Activated T-cell treated with anti-CD3 and anti-CD28 coated beads, Interleukin-2, amount 50 U/mL, for 24 hours (primary cell): ENCODE data around the gene PCDH8.

ENCODE experiments used
- DNase-seq: peaks from one replicate; pipeline ENCODE4 v3.0.0-alpha.2; 2020
- H3K27ac Mint-ChIP-seq: 2 replicates; pipeline ENCODE4 v1.8.0; 2020; ENCODE audit warnings: mild to moderate bottlenecking, mixed read lengths
- H3K27me3 Mint-ChIP-seq: 2 replicates; pipeline ENCODE4 v1.8.0; 2020; ENCODE audit warnings: mixed read lengths
- H3K36me3 Mint-ChIP-seq: 2 replicates; pipeline ENCODE4 v1.8.0; 2020; ENCODE audit warnings: low read depth, mixed read lengths
- H3K4me1 Mint-ChIP-seq: 2 replicates; pipeline ENCODE4 v1.8.0; 2020; ENCODE audit warnings: low read depth, mixed read lengths
- H3K4me3 Mint-ChIP-seq: 2 replicates; pipeline ENCODE4 v1.8.0; 2020; ENCODE audit warnings: mild to moderate bottlenecking, moderate library complexity, mixed read lengths
- H3K9me3 Mint-ChIP-seq: 2 replicates; pipeline ENCODE4 v1.8.0; 2020; ENCODE audit warnings: mixed read lengths

PCDH8 gene

DNA sequence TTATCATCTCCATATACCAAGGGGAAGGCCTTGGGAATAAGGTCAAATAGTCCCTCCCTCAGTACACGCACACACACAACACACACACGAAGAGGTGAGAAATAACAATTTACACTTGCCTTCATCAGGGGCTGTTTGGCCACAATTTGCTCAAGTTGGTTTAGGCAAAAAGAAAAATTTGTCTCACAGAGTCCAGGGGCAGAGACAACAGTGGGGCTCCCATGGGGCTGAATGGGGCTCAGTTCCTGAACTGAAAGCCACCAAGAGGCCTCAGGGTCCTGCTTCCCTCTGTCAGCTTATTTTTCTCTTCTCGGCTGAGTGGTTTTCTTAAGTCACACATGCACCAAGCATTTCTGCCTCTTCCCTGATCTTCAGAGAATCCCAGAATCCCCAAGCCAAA, 35.5 kb downstream of the PCDH8 start:
- Mint-ChIP-seq H3K36me3 (no peaks in the 10 kb centered on the region), H3K4me1 (peaks cover 3% of the 10 kb centered on the region), H3K27ac (no peak overlapping the region), H3K27me3 (peaks cover 12% of the 10 kb centered on the region), H3K9me3 (peaks cover 2% of the 10 kb centered on the region), H3K4me3 (no peak overlapping the region)
- DNase-seq: no peak

- H3K4me1 Mint-ChIP-seq: peaks cover 3% of the 10 kb centered on the region
- no peaks in the 10 kb centered on the region for H3K36me3 Mint-ChIP-seq
- H3K27ac Mint-ChIP-seq: no peak overlapping the region
- H3K27me3 Mint-ChIP-seq: peaks cover 14% of the 10 kb centered on the region
- H3K9me3 Mint-ChIP-seq: no peaks in the 10 kb centered on the region
- H3K4me3 Mint-ChIP-seq: no peak overlapping the region
- DNase-seq: no peak
Observed at GRCh38 chr13:52811841-52812240, 36.6 kb downstream of the PCDH8 start.

GRCh38 chr13:52810526-52810925, 37.9 kb downstream of the PCDH8 start:
- DNase-seq: no peak
- H3K4me3 Mint-ChIP-seq: no peak overlapping the region
- H3K4me1 Mint-ChIP-seq: peaks cover 3% of the 10 kb centered on the region
- no peaks in the 10 kb centered on the region for H3K36me3 Mint-ChIP-seq
- H3K27ac Mint-ChIP-seq: no peak overlapping the region
- peaks cover 26% of the 10 kb centered on the region for H3K27me3 Mint-ChIP-seq
- no peaks in the 10 kb centered on the region for H3K9me3 Mint-ChIP-seq

DNA sequence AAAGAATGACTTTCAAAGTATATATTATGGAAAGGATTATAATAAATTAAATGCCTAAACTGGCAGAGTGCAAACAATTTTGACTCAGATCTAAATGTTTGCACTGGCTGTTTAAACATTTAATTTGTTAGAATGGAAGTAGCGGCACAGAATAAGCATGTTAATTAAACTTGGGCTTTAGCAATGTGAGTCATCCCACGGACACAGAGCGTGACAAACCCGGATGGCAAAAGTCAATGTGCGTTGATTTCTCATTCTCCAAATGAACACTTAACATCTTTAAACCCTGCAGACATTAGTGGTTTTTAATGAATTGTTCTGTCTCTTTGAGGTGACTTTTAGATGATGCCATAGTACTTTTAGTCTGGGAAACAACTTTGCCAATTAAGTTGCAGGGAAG, 38.4 kb downstream of the PCDH8 start:
- DNase-seq: no peak
- no peak overlapping the region for H3K4me3 Mint-ChIP-seq
- no peaks in the 10 kb centered on the region for H3K9me3 Mint-ChIP-seq
- H3K27me3 Mint-ChIP-seq: peaks cover 26% of the 10 kb centered on the region
- H3K36me3 Mint-ChIP-seq: no peaks in the 10 kb centered on the region
- H3K4me1 Mint-ChIP-seq: peaks cover 3% of the 10 kb centered on the region
- H3K27ac Mint-ChIP-seq: no peak overlapping the region

DNA sequence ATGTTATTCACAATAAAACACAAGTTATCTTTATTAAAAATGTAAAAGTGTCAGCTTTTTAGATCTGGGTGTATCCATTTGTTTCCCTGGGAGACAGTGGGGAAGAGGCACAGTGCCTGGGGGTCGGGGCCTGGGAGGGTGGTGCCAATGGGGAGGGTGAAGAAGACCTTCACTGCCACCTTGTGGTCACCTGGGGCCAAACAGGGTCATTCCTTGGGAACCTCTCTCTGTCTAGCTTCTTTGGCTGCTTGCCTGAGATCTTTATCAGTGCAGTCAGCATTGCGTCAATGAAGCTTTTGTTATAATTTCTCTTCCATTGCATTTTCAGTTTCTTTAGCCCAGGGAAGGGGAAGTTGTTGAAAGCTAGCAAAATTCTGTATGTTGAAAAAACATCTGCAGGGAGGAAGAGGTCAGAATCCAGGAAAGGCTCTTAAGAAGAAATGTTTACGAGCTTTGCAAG, 39.1 kb downstream of the PCDH8 start:
- Mint-ChIP-seq H3K4me3 (no peak overlapping the region), H3K9me3 (no peaks in the 10 kb centered on the region), H3K27ac (no peak overlapping the region), H3K4me1 (peaks cover 3% of the 10 kb centered on the region), H3K36me3 (no peaks in the 10 kb centered on the region), H3K27me3 (peaks cover 28% of the 10 kb centered on the region)
- peak; percentile 43 for DNase-seq

- Mint-ChIP-seq H3K36me3 (no peaks in the 10 kb centered on the region), H3K9me3 (no peaks in the 10 kb centered on the region), H3K27me3 (peaks cover 24% of the 10 kb centered on the region), H3K4me1 (peaks cover 3% of the 10 kb centered on the region), H3K27ac (no peak overlapping the region), H3K4me3 (no peak overlapping the region)
- DNase-seq: no peak
Observed at GRCh38 chr13:52808842-52809219, 39.6 kb downstream of the PCDH8 start.

DNA sequence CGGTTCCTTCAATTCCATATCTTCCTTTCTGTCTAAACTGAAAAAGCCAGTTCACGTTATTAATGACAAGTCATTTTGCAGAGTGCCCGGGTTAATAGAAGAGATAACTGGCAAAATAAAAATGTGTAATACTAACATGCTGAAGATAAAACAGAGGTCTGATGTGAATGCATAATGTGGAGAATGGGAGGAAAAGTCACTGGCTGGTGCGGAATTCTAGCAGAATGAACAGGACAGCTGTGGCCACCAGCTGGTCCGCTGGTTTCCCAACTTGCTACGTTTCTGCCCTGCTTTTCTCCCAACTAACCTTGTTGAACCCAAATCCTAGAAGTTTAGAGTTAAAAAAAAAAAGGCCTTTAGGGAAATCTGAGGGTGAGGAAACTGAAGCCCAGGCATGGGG, 42.4 kb downstream of the PCDH8 start:
- Mint-ChIP-seq H3K4me3 (no peak overlapping the region), H3K9me3 (no peaks in the 10 kb centered on the region), H3K36me3 (no peaks in the 10 kb centered on the region), H3K4me1 (peaks cover 3% of the 10 kb centered on the region), H3K27me3 (peaks cover 28% of the 10 kb centered on the region), H3K27ac (no peak overlapping the region)
- no peak for DNase-seq

- no peaks in the 10 kb centered on the region for H3K36me3 Mint-ChIP-seq
- DNase-seq: no peak
- no peaks in the 10 kb centered on the region for H3K4me1 Mint-ChIP-seq
- H3K9me3 Mint-ChIP-seq: no peaks in the 10 kb centered on the region
- H3K27ac Mint-ChIP-seq: no peak overlapping the region
- no peak overlapping the region for H3K4me3 Mint-ChIP-seq
- H3K27me3 Mint-ChIP-seq: peaks cover 28% of the 10 kb centered on the region
Observed at GRCh38 chr13:52804202-52804641, 44.2 kb downstream of the PCDH8 start.

DNA sequence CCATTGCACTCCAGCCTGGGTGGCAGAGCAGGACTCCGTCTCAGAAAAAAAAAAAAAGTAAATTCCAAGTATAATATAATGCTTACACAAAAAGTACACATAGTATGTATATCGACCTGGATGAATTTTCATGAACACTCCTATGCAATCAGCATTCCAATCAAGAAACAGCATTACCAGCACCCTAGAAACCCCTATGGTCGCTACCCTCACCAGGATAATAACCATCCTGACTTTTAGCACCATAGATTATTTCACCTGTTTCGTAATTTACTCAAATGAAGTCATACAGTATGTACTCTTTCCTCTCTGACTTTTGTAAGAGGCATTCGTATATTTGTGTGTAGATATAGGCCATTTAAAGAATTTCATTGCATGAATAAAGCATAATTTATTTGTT, 47.6 kb downstream of the PCDH8 start:
- Mint-ChIP-seq H3K27ac (no peak overlapping the region), H3K4me3 (no peak overlapping the region), H3K36me3 (no peaks in the 10 kb centered on the region), H3K4me1 (no peaks in the 10 kb centered on the region), H3K9me3 (no peaks in the 10 kb centered on the region), H3K27me3 (peaks cover 16% of the 10 kb centered on the region)
- no peak for DNase-seq

- Mint-ChIP-seq H3K9me3 (no peaks in the 10 kb centered on the region), H3K4me1 (no peaks in the 10 kb centered on the region), H3K36me3 (no peaks in the 10 kb centered on the region), H3K27ac (no peak overlapping the region), H3K27me3 (peaks cover 10% of the 10 kb centered on the region), H3K4me3 (no peak overlapping the region)
- no peak for DNase-seq
Observed at GRCh38 chr13:52798770-52799430, 49.5 kb downstream of the PCDH8 start.

GRCh38 chr13:52797176-52797575, 51.3 kb downstream of the PCDH8 start:
- no peaks in the 10 kb centered on the region for H3K36me3 Mint-ChIP-seq
- no peak overlapping the region for H3K4me3 Mint-ChIP-seq
- no peak overlapping the region for H3K27ac Mint-ChIP-seq
- no peaks in the 10 kb centered on the region for H3K4me1 Mint-ChIP-seq
- no peaks in the 10 kb centered on the region for H3K27me3 Mint-ChIP-seq
- DNase-seq: no peak
- H3K9me3 Mint-ChIP-seq: no peaks in the 10 kb centered on the region

GRCh38 chr13:52794589-52794988, 53.9 kb downstream of the PCDH8 start:
- Mint-ChIP-seq H3K36me3 (no peaks in the 10 kb centered on the region), H3K9me3 (no peaks in the 10 kb centered on the region), H3K27me3 (peaks cover 5% of the 10 kb centered on the region), H3K4me3 (no peak overlapping the region), H3K27ac (no peak overlapping the region), H3K4me1 (no peaks in the 10 kb centered on the region)
- no peak for DNase-seq

- no peak overlapping the region for H3K27ac Mint-ChIP-seq
- H3K4me3 Mint-ChIP-seq: no peak overlapping the region
- no peaks in the 10 kb centered on the region for H3K4me1 Mint-ChIP-seq
- H3K36me3 Mint-ChIP-seq: no peaks in the 10 kb centered on the region
- H3K9me3 Mint-ChIP-seq: no peaks in the 10 kb centered on the region
- no peak for DNase-seq
- peaks cover 10% of the 10 kb centered on the region for H3K27me3 Mint-ChIP-seq
Observed at GRCh38 chr13:52793515-52794061, 54.9 kb downstream of the PCDH8 start.
